ENCODE data around the gene TMEM191C. TPM values are rescaled to one million over a fixed set of nuclear protein-coding genes. Genes with fewer than 3 reads are reported as not detected.
"Not testable (repeated sequence)": the region's sequence is repeated elsewhere in the genome, so short reads cannot be mapped to it uniquely, and the experiment has no call there.

TMEM191C gene
- total RNA-seq, 1 donor from 2014 or later: 1.7 TPM

DNA sequence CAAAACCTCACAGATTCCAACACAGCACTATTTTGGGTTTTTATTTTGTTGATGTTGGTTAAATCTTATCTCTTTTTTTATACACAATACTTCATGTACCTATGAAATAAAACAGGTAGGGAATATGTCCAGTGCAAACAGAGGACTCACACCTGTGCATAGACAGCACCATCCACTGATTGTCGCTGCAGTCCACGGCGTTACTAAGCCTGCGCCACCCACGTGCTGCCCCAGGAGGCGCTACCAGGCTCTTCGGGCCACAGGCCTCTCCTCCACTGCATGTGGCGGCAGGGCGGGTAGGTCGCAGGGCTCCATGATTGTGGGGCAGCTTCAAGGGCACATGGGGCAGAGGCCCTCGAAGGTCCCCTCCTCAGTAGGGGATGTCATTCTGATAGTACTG is 5.8 kb downstream of the TMEM191C start:
- intact Hi-C loops (cut with micrococcal nuclease): not testable (repeated sequence)

DNA sequence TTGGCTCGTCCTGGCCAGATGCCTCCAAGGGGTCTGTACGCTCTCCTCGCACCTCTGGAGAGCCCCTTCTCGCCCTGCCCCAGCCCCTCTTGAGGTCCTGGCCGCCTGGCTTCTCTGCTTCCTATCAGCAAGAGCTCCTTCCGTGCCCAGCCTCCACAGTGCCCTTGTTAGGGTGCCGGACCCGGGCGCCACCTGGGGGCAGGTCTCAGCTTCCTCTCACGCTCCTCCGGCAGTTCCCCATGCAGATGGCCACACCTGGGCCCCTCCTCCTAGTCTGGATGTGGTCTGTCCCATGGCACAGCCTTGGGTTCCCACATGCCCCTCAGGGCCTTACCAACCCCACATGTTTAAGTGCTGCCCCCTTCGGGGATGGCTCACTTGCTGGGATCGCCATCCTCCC is 6.5 kb downstream of the TMEM191C start:
- intact Hi-C loops (cut with micrococcal nuclease): not testable (repeated sequence)

DNA sequence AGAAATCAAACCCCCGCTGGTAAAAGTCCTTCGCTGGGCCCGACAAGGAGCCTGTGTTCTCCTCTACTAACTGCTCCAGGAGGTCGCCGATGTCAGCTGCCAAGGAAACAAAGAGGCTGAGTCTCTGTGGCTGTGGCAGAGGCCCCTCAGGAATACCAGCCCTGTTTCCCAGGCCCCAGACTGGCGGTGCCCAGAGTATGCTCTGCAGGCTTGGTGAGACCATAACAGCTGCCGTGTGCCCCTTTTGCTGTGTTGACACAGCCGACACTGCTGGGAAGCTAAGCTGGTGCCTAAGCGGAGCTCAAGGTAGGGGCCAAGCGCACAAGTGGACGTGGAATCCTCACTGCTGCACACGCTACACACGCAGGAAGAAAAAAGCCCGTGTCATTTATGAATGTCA is 16.9 kb downstream of the TMEM191C start:
- intact Hi-C loops (cut with micrococcal nuclease): not testable (repeated sequence)

DNA sequence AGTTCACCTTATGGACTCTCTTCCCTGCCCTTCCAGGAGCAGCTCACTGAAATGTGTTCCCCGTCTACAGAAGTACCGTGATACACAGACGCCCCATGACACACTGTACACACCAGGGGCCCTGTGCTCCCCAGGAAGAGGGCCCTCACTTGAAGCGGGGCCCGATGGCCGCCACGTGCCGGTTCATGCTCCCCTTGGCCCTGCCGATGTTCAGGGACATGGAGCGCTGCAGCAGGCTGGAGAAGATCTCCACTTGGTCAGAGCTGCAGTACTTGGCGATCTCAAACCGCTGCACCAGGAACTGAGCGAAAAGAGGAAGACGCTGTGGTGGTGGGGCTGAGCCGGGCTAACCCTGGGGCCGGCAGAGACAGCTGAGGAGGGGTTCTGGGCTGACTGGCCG is 20.5 kb downstream of the TMEM191C start:
- intact Hi-C loops (cut with micrococcal nuclease): not testable (repeated sequence)

DNA sequence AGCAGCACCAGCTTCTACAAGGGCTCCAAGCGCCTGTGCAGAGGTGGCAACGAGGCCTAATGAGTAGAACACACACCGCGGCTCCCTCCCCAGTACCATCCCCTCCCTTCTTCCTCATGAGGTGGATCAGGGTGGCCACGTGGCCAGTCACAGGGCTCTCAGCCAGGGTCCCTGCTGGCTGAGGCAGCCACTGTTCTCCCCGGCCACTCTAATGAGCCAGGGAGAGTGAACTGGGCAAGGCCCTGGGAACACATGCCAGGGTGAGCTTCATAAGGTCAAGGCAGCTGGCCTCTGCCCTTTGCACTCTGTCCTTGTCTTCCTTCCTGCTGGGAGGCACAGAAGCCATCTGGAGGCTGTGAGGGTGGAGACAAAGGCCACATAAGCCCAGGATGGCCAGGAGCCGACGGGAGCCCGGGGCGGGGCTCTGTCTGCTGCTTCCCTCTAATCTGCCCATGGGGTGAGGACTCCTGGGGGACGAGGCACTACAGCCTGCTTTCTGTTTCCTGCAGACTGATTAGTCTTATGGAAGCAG is 22.0 kb downstream of the TMEM191C start:
- intact Hi-C loops (cut with micrococcal nuclease): not testable (repeated sequence)

DNA sequence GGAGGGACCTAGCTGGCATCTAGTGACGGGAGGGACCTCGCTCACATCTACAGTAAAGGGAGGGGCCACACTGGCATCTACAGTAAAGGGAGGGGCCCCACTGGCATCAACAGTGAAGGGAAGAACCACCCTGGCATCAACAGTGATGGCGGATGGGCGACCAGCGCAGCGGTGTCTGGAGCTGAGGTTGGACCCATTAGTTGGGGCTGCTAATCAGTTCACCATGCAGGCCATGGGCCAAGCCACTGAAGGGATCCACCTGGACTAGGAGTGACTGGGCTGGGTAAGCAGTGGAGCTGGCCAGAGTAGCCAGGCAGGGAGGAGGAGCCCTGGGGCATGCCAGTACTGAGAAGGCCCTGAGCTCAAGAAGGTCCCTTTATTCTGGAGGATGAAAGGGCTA is 23.4 kb downstream of the TMEM191C start:
- intact Hi-C loops (cut with micrococcal nuclease): not testable (repeated sequence)

DNA sequence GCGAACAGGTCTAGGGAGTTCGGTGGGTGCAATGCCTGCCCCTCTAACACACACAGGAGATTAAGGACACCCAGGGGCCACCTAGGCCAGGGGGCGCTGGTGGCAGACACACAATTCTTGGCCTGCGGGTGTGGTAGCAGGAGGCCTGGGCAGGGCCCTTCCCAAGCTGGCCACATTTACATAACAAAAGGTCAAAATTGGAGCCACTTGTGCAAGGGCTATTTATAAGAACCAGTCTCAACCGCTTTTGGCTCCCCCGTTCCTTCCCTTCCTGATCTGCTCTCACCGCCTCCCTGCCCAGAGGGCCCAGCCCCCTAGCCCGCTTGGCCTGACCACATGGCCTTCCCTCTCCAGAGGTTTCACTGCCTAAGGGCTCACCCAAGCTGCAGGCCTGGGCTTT is 25.1 kb downstream of the TMEM191C start:
- intact Hi-C loops (cut with micrococcal nuclease): not testable (repeated sequence)

DNA sequence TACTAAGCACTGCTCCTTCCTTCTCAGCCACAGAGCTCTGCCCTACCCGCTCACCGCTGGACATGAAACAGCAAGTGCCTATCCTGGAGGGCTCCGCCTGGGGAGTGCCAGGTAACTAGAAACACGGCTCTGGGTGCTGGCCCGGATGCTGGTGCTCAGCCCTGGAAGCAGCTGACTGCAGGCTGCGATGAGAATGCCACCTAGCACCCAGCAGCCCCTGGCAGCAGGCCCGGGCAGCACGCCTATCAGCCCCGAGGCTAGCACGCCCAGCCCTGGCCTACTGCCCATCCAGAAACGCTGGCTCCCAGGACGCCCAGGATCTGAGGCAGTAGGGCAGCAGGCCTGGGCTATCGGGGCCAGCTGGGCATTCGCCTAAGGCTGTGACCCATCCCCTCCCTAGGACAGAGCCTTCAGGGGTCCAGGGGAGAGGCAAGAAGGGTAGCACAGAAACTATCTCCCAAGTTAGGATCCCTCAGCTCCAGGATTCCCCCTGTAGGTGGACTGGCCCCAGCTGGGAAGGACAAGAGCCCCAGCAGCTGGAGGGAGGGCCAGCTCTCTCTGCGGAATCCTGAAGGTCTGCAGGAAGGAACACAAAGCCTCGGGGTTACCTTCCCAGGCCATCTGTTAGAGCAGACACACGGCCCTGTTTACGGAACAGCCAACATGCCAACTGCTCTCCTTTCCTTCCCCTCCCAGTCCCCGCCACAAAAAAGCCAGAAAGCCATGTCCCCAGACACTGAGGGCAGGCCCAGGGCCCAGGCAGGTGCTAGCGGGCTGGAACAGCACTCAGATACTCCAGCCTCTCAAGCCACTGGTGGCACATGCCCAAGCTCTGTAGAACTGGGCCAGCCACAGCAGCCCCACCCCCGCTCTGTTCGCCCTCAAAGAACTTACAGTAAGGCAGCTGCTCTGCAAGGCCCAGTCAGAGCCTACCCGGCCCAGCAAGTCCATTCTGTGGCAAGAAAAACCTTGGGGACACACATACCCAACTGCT is 26.9 kb downstream of the TMEM191C start:
- intact Hi-C loops (cut with micrococcal nuclease): not testable (repeated sequence)

DNA sequence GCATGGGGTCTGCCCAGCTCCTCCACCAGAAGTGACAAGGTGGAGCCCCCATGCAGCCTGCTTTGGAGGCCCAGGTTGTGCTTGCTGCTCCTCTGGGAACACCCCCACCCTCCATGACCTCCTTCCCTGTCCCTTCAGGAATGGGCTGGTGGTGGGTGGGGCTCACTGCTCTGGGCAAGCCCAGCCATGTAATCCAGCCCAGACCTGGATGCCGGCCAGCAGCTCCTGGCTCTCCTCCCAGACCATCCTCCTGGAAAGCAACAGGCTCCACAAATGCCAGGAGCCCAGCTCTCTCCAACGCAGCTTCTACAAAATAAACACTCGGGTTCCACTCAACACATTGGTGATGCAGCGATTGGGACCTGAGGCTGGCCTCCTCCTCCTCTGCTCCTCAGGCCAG is 30.8 kb downstream of the TMEM191C start:
- intact Hi-C loops (cut with micrococcal nuclease): not testable (repeated sequence)

DNA sequence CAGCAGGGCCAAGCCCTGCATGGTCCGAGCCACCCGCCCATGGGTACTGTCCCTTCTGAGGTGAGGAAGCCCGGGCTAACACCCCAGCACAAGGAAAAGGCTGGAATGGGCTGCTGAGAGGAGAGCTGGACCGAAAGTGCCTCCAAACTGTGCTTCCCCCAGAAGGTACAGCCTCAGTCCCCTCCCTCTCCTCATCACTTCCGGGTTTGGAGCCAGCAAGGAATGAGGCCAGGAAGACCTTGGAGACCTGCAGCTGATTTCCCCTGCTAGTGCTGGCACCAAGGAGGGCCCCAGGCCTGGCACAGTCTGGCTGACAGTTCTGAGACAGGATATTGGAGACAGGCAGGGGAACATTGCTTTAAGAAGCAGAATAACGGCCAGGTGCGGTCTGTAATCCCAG is 31.3 kb downstream of the TMEM191C start:
- intact Hi-C loops (cut with micrococcal nuclease): not testable (repeated sequence)

DNA sequence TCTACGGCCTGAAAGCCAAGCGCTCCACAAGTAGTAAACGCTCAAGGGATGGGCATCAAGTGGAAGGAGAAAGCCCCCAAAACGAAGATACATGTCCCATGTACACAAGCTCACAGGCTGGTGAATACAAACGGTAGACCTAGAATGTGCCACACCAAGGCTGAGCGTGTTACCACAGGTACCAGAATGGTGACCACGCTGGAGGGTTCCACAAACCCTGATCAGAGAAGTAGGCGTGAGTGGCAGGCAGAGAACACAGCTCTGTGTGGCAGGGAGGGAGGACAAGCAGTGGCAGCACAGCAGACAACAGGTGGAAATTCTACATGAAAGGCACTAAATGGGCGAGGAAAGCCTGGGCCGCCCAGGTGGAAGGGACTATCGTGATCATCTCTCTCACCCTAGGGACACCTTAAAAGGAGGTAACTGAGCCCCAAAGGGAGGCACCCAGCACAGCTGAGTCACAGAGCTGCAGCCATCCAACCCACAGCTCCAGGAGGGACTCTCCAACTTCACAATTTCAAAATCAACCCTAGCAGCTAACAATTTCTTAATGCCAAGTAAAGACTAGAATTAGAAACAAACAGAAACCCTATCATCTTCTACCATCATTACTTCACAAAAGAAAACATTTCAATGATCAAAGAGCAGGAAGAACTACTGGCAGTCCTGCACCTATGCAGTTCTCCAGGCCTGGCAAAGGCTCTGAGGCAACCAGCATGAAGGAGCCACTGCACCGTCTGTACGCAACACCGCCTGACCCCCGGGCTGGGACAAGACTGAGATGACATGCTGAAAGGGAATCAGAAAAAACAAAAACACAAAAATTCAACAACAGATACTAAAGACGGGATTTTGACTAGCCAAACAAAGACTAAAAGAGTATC is 32.7 kb downstream of the TMEM191C start:
- intact Hi-C loops (cut with micrococcal nuclease): not testable (repeated sequence)

DNA sequence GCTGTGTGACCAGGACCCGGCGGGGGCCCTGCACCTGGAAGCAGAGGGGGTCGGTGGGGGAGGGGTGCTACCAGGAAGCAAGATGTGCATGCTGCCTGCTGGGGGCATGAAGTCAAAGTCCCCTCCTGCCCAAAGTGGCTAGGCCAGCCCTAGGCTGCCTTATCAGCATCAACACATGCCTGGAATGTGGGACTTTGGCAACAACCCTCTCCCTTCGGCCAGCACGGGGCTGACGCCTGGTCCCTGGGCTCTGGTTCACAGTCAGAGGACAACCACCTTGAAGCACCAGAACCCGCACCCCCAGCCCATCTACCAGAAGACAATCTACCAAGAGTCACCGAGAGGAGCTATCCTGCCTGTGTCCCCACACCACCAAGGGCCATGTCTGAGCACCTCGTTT is 43.2 kb downstream of the TMEM191C start:
- intact Hi-C loops (cut with micrococcal nuclease): not testable (repeated sequence)

DNA sequence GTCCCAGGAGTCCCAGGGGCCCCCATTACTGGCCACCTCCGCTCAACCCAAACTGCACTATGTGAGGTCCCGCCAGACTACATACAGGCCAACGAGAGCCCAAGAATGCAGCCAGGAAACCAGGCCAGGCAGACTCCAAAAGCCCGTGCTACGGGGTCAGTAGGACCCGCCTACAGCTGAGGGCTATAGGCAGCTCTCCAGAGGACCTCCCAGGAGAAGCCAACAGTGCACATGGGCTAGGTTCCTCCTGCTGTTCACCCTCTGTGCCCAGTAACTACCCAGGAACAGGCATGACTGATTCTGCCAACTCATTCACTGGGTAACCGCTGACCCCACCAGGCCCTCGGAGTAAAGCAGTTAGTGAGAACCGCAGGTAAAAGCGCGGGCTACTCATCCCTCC is 44.8 kb downstream of the TMEM191C start:
- intact Hi-C loops (cut with micrococcal nuclease): not testable (repeated sequence)

DNA sequence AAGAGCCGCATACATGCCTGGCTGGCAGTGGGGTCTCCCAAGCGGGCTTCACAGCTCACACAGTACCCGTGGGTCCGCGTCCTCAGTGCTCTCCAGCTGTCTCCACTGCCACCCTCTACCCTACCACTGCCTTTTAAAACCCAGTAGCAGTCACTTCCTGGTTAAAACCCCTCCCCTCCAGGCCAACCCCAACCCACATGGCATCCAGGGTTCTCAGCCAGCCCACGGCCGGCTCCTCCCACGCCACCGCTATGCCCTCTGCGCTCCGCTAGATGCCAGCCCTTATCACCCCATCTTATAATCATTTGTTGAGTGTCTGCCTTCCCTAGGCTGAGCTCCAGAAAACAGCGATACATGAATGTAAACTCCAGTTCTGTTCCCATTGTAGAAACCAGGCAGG is 46.9 kb downstream of the TMEM191C start:
- intact Hi-C loops (cut with micrococcal nuclease): not testable (repeated sequence)

DNA sequence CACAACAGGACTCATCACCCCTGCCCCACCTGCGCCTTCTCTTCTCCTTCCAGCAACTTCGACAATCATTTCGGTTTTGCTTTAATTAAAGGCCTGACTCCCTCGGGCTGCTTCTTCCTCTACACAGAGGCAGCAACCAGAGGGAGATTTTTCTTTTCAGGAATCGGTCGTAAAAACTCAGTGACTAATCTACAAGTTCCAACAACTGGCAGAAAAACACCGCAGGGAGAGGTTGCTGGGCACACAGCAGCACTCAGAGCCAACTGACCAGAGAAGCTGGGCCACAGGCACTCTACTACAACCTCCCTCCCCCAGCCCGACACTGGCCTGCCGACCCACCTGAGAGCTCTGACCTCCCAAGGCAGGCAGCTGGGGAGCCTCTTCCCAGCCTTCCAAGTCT is 48.0 kb downstream of the TMEM191C start:
- intact Hi-C loops (cut with micrococcal nuclease): not testable (repeated sequence)

DNA sequence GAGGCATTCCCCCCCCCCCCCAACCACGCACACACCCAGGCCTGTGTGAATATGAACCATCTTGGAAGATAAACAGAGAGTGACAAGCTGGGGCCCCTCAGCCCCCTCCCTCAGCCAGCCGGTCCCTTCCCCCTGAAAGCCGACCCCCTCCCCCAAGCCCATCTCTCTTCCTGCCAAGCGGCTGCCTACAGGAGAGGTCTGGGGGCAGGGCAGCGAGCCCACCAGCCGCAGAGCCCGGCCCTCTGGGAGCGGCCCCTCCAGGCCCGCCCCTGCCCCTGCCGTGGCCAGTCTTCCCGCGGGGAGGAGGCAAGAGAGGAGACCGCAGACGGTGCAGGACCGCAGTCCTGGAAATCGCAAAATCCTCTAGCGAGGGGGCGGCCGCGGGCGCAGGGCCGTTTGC is 49.3 kb downstream of the TMEM191C start:
- intact Hi-C loops (cut with micrococcal nuclease): not testable (repeated sequence)

DNA sequence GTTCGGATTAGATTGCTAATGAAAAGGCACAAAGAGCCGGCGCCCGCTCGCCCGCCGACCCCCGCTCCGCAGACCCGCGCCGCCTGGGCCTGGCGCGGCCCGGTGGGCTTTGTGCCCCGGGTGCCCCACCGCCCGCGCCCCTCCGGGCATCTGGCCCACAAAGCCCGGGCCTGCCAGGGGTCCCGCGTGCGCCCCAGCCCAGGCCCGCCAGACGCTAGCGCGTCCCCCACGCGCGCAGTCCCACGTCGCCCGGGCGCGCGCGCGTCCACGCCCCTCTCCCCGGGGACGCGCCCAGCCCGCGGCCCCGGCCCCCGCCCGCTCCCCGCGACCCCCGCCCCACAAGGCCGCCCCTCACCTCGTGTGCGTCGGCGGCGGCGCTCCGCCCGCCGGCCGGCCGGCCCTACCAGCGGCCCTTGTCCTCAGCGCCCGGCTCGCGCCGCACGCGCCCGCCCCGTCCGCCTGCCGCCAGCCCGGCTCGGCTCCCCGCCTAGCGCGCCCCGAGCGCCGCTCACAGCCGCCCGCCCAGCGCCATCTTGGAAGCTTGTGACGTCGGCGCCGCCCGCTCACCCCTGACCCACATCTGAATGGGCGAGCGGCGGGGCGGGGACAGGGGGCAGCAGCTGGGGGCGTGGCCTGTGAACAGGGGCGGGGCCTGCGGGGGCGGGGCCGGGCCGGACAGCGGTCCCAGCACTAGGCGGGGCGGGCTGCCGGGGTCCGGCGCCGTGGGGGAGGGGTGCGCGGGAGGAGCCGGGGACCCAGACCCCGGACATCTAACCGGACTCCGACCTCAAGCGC is 50.0 kb downstream of the TMEM191C start:
- intact Hi-C loops (cut with micrococcal nuclease): not testable (repeated sequence)

Data from T-helper 1 cell treated with Interleukin-12 subunit alpha and Interleukin-12 subunit beta and Interleukin-4 antibody, amounts not matched to agents 30 ng/mL and 1 ng/mL, for 36 hours (primary cell).